GM12801 (cell line): ENCODE measurements around the gene GP9.

Source experiments
- TF ChIP-seq, protein P1 (sequence below): IDR thresholded peaks from one replicate; pipeline ENCODE4 v1.5.1; 2011; ENCODE audit warnings: control low read depth; ENCODE audit not compliant: insufficient read length; ENCODE audit errors: extremely low read depth

GP9 gene

DNA sequence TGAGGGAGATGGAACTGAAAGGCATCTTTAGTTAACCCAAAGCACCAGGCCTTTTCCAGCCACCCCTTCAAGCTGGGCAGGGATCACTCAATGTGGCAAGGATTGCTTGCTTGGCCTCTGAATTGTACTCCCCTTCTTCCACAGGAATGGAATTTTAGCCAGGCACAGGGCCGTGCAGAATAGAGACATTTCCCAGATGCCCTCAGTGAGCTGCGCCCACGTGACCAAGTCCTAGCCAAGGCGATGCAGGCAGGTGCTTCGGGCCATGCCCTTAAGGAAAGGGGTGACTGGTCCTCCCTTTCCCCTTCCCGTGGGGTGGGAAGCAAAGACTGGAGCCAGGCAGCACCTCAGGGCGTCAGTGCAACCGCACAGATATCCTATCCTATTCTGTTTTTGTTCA lies 17.9 kb downstream of the GP9 start:
- TF ChIP-seq, protein P1, sequence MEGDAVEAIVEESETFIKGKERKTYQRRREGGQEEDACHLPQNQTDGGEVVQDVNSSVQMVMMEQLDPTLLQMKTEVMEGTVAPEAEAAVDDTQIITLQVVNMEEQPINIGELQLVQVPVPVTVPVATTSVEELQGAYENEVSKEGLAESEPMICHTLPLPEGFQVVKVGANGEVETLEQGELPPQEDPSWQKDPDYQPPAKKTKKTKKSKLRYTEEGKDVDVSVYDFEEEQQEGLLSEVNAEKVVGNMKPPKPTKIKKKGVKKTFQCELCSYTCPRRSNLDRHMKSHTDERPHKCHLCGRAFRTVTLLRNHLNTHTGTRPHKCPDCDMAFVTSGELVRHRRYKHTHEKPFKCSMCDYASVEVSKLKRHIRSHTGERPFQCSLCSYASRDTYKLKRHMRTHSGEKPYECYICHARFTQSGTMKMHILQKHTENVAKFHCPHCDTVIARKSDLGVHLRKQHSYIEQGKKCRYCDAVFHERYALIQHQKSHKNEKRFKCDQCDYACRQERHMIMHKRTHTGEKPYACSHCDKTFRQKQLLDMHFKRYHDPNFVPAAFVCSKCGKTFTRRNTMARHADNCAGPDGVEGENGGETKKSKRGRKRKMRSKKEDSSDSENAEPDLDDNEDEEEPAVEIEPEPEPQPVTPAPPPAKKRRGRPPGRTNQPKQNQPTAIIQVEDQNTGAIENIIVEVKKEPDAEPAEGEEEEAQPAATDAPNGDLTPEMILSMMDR, result no peak

DNA sequence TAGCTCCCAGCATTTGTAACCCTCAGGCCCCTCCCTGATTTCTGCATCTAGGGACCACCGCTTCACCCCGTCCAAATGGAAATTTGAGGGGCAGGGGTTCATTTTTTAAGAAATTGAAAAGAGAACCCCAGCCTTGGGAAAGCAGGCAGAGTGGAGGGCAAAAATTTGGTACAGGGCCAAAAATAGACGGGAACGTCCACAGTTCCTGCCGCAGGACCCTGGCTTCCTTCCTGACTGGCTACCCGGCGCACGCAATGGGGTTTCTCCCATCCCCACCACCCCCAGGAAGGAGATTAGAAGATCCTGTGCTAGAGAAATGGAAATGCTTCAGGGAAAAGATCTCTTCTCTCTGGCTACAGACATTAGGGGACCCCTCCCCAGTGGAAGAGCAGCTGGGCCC lies 20.9 kb downstream of the GP9 start:
- TF ChIP-seq, protein P1, result no peak

DNA sequence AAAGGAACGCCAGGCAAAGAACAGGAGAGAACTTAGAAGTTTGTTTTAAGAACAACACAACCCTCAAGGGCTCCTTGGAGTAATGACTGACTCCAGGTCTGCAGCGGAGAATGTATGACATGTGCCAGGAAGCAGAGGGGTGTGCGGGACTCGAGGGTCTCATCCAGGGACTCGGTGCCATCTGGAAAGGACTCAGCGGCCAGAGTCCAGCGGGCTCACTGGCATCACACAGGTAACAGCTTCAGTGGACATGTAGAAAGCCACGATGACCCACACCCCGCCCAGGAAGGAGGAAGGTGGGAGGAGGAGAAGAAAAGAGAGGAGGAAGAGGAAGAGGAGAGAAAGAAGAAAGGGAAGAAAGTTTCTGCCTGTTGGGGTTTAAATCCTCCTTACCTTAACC lies 21.4 kb downstream of the GP9 start:
- TF ChIP-seq, protein P1, result no peak

DNA sequence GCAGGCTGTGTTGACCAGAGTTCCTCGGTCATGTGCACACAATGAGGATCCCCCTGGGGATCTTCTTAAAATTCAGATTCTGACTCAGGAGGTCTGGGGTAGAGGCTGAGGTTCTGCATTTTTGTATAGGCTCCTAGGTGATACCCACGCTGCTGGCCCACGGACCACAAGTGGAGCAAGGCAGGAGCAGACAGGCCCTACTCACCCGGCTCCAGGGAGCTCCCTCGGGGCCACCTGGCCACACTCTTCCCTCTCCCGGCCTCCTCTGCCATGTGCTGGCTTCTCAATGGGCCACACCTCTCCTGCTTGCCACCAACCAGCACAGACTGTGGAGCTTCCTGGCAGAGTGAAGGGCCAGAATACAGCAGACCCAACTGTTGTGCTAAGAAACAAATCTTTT lies 23.9 kb downstream of the GP9 start:
- TF ChIP-seq, protein P1, result no peak

DNA sequence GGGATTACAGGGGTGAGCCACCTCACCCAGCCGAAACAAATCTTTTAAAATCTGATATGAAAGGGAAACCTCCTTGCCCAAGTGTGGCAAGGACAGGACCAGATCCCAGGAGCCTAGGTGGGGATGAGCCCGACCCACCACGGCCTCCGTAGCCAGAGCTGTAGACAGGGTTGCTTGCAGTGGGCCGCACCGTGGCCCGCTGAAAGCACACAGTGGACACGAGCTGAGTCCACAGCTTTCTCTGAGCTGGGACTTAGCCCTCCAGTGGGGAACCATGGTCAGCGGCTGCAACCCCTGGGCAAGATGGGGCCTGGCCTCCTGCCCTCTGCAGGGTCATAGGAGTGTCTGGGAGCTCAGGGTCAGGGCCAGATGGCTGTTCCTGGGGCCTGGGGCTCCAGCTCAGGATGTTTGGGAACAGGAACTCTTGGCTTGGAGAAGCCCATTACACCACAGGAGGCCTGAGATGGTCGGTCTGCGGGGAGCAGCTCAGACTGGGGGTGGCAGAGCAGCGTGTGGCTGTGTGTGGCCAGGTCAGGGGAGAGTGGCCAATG lies 24.7 kb downstream of the GP9 start:
- TF ChIP-seq, protein P1, result no peak

DNA sequence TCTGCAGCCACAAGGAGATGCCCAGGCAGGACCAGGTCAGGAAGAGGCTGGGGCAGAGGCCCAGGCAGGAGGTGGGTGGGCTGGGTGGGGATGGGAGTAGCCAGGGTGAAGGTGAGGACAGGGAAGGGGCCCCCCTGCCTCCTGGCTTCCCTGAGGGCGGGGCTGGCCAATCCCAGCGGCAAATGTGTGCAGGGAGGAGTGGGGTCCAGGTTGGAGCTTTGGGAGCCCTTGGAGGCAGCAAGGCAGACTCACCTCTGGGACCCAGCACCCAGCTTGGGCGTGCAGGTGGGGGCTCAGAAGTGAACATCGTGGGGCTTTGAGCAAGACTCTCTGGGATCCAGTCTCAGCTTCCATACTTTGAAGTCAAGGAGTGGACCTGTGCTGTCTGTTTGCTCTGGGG lies 25.2 kb downstream of the GP9 start:
- TF ChIP-seq, protein P1, result no peak

DNA sequence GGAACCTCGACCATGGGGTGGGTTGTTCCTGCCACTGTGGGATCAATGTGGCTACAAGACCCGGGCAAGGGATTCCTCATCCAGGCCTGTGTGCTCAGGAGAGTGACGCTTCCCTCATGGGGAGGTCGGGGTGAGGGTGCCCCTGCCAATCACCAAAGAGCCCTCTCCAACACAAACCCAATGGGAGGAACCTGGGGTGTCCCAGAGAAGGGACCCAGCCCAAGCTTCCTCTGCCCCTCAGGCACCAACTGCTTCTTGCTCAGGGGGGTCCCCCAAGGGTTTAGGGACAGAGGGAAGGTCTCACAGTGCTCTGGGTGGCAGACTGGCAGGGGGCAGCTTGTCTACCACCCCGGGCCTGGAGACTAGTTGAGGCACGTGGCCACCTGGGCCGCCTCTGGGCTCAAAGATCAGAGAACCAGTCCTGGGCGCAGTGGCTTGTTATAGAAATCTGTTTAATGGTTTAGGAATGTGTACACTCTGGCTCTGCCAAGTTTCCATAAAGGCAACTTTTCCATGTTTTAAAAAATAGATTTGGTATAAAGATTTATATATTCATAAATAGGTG lies 26.6 kb downstream of the GP9 start:
- TF ChIP-seq, protein P1, result no peak
